DOHH2 (cell line): ENCODE data around the gene OR51B6.
"Not testable (repeated sequence)": the region's sequence is repeated elsewhere in the genome, so short reads cannot be mapped to it uniquely, and the experiment has no call there.

Experiments
- H3F3A ChIP-seq: fragments of 200-600 bp; sonication (generic), shearing (Covaris generic); 2 replicates; pipeline ENCODE4 v1.6.0; 2016; ENCODE audit warnings: antibody characterized with exemption, mild to moderate bottlenecking; ENCODE audit not compliant: control insufficient read depth, insufficient read depth
- H3K27ac ChIP-seq: fragments of 200-600 bp; sonication (generic); 2 replicates; pipeline ENCODE4 v1.5.1; 2014; ENCODE audit warnings: low read depth, mild to moderate bottlenecking, low read length, moderate library complexity
- H3K27me3 ChIP-seq: fragments of 200-600 bp; sonication (generic); 2 replicates; pipeline ENCODE4 v1.6.1; 2014; ENCODE audit warnings: mild to moderate bottlenecking, low read length, mixed read lengths; ENCODE audit not compliant: control insufficient read depth
- H3K36me3 ChIP-seq: fragments of 200-600 bp; sonication (generic); 2 replicates; pipeline ENCODE4 v1.6.1; 2014; ENCODE audit warnings: mild to moderate bottlenecking, low read length, moderate library complexity, mixed read lengths; ENCODE audit not compliant: control insufficient read depth
- H3K4me1 ChIP-seq: fragments of 200-600 bp; sonication (generic); 2 replicates; pipeline ENCODE4 v1.6.1; 2014; ENCODE audit warnings: mild to moderate bottlenecking, low read length, mixed read lengths; ENCODE audit not compliant: control insufficient read depth
- H3K4me2 ChIP-seq: fragments of 200-600 bp; sonication (generic); 2 replicates; pipeline ENCODE4 v1.6.0; 2014; ENCODE audit warnings: mild to moderate bottlenecking, low read length, moderate library complexity
- H3K4me3 ChIP-seq: fragments of 200-600 bp; sonication (generic); 2 replicates; pipeline ENCODE4 v1.5.1; 2014; ENCODE audit warnings: mild to moderate bottlenecking, low read length, mixed read lengths
- H3K79me2 ChIP-seq: fragments of 200-600 bp; sonication (generic); 2 replicates; pipeline ENCODE4 v1.6.1; 2014; ENCODE audit warnings: mild to moderate bottlenecking, low read length, mixed read lengths; ENCODE audit not compliant: control insufficient read depth
- H3K9me2 ChIP-seq: fragments of 200-600 bp; sonication (generic); replicated peaks from 2 replicates; pipeline ENCODE4 v1.6.1; 2014; ENCODE audit warnings: mild to moderate bottlenecking, low read length, mixed read lengths; ENCODE audit not compliant: control insufficient read depth
- H3K9me3 ChIP-seq: fragments of 200-600 bp; sonication (generic); 2 replicates; pipeline ENCODE4 v1.6.1; 2014; ENCODE audit warnings: antibody characterized with exemption, low read length, mixed read lengths; ENCODE audit not compliant: control insufficient read depth, insufficient read depth
- H4K20me1 ChIP-seq: fragments of 200-600 bp; sonication (generic); 2 replicates; pipeline ENCODE4 v1.6.0; 2014; ENCODE audit warnings: low read depth, mild to moderate bottlenecking, antibody characterized with exemption, low read length, moderate library complexity; ENCODE audit not compliant: control insufficient read depth, insufficient read depth
- EZH2phosphoT487 ChIP-seq: fragments of 200-600 bp; sonication (generic); IDR thresholded peaks from 2 replicates; pipeline ENCODE4 v1.6.1; 2017; ENCODE audit warnings: borderline replicate concordance, mild to moderate bottlenecking, antibody characterized with exemption, low read length, moderate library complexity, mixed read lengths
- TF ChIP-seq, protein P1 (sequence below): fragments of 200-600 bp; sonication (generic); IDR thresholded peaks from one replicate; pipeline ENCODE4 v1.5.1; 2014; ENCODE audit warnings: antibody characterized with exemption, mild to moderate bottlenecking, low read depth, low read length; ENCODE audit not compliant: poor library complexity, severe bottlenecking

OR51B6 gene

DNA sequence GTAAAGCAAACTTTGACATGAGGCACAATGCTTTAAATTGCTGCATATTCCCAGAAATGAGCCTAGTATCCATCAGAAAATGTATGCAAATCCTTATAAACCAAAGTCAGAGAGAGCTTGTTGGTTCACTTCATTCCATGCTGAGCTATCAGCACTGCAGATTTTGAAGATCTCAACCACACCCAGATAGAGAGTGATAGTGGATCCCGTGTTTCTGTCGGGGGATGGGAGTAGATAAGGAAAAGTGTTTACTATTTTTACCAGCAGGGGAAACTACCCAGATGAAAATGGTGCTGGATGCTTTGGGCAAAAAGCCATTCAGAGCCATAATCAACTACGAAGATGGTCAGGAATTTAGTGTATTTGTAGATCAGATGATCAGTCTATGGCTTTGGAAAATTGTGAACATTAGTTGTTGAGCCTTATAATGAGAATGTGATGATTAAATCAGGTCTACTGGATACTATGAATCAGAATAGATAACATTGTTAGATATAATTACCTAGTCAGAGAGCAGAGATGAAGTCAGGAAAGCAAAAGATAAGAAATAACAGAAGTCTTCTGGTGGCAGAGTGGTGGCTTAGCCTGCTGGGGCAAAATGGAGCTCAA, 10.8 kb downstream of the OR51B6 start:
- Histone ChIP-seq H3K79me2 (no peaks in the 10 kb centered on the region), H3K4me2 (no peak overlapping the region), H3K9me2 (no peaks in the 10 kb centered on the region), H3F3A (no peaks in the 10 kb centered on the region), H3K4me1 (no peaks in the 10 kb centered on the region), H3K27me3 (no peaks in the 10 kb centered on the region), H3K27ac (no peak overlapping the region), H3K36me3 (no peaks in the 10 kb centered on the region), H3K4me3 (no peak overlapping the region), H3K9me3 (no peaks in the 10 kb centered on the region), H4K20me1 (no peaks in the 10 kb centered on the region)
- TF ChIP-seq EZH2phosphoT487, result no peak
- TF ChIP-seq, protein P1, sequence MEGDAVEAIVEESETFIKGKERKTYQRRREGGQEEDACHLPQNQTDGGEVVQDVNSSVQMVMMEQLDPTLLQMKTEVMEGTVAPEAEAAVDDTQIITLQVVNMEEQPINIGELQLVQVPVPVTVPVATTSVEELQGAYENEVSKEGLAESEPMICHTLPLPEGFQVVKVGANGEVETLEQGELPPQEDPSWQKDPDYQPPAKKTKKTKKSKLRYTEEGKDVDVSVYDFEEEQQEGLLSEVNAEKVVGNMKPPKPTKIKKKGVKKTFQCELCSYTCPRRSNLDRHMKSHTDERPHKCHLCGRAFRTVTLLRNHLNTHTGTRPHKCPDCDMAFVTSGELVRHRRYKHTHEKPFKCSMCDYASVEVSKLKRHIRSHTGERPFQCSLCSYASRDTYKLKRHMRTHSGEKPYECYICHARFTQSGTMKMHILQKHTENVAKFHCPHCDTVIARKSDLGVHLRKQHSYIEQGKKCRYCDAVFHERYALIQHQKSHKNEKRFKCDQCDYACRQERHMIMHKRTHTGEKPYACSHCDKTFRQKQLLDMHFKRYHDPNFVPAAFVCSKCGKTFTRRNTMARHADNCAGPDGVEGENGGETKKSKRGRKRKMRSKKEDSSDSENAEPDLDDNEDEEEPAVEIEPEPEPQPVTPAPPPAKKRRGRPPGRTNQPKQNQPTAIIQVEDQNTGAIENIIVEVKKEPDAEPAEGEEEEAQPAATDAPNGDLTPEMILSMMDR, result no peak

DNA sequence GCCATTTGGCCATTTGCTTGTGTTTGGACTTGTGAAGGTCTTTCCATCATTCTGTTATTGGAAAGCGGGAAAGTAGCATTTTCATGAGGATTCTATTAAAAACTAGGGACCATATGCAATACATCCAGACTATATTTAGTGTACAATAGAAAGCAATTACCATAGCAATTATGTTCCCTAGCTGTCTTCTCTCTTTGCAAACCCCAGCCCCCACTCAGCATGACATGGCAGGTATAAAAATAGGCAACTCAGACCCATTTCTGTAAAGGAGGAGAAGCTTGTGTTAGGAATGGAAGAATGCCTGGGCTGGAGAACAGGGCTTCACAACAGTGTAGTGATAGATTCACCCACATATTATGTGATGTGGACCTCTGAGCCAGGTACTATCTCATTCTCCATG, 12.4 kb downstream of the OR51B6 start:
- Histone ChIP-seq H3F3A (no peaks in the 10 kb centered on the region), H3K4me1 (no peaks in the 10 kb centered on the region), H4K20me1 (no peaks in the 10 kb centered on the region), H3K36me3 (no peaks in the 10 kb centered on the region), H3K27ac (no peak overlapping the region), H3K4me2 (no peak overlapping the region), H3K9me3 (no peaks in the 10 kb centered on the region), H3K27me3 (no peaks in the 10 kb centered on the region), H3K79me2 (no peaks in the 10 kb centered on the region), H3K9me2 (no peaks in the 10 kb centered on the region), H3K4me3 (no peak overlapping the region)
- TF ChIP-seq EZH2phosphoT487, result no peak
- TF ChIP-seq, protein P1, result no peak

GRCh38 chr11:5364214-5364613, 12.9 kb downstream of the OR51B6 start:
- Histone ChIP-seq H3K4me1 (no peaks in the 10 kb centered on the region), H3K4me3 (no peak overlapping the region), H3K27ac (no peak overlapping the region), H3K9me3 (no peaks in the 10 kb centered on the region), H3K79me2 (no peaks in the 10 kb centered on the region), H3K36me3 (no peaks in the 10 kb centered on the region), H3K4me2 (no peak overlapping the region), H3K9me2 (no peaks in the 10 kb centered on the region), H4K20me1 (no peaks in the 10 kb centered on the region), H3F3A (no peaks in the 10 kb centered on the region), H3K27me3 (no peaks in the 10 kb centered on the region)
- TF ChIP-seq, protein P1, result no peak
- no peak for TF ChIP-seq EZH2phosphoT487

GRCh38 chr11:5366365-5366764, 15.1 kb downstream of the OR51B6 start:
- not testable (repeated sequence) for H4K20me1 ChIP-seq, H3K79me2 ChIP-seq, H3K36me3 ChIP-seq, H3K27ac ChIP-seq, H3K4me1 ChIP-seq, H3K4me3 ChIP-seq, H3K9me3 ChIP-seq, H3K4me2 ChIP-seq, H3K27me3 ChIP-seq, H3F3A ChIP-seq, H3K9me2 ChIP-seq
